ENCODE measurements around the gene DMKN.

DMKN gene, protein sequence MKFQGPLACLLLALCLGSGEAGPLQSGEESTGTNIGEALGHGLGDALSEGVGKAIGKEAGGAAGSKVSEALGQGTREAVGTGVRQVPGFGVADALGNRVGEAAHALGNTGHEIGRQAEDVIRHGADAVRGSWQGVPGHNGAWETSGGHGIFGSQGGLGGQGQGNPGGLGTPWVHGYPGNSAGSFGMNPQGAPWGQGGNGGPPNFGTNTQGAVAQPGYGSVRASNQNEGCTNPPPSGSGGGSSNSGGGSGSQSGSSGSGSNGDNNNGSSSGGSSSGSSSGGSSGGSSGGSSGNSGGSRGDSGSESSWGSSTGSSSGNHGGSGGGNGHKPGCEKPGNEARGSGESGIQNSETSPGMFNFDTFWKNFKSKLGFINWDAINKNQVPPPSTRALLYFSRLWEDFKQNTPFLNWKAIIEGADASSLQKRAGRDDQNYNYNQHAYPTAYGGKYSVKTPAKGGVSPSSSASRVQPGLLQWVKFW

DNA sequence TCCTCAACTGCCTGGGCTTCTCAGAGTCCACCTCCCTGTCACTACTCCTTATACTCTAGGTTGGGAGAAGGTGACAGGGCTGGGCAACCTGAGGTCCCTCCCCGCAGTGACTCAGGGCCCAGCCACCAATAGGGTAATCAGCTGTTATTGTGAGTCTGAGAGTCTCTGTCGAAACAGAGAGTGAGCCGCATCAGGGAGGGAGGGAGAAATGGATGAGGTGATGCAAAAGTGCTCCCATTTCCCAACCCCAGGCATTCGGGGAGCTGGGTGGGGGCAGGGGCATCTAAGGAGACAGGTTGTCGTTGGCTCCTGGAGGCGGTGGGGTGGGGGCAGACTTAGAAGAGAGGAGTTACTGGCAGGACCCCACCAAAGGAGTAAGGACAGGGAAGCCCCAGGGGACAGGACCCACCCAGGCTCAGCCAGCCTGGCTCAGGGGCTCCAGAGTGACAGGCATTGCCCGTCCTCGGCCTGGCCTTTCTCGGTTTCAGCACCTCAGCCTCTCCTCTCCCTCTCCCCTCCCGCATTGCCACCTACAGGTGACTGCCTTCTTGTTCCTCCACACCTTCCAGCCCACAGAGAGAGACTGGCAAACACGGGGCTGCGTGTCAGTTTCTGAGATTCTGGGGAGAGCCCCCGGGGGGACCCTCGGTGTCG, at the start of gene DMKN:
TSS of gene DMKN (minus strand) at position 22 of the 654 bp plus-strand sequence. CDS start 174 bp downstream, outside the sequence.
- DNase-seq: no peak

DNA sequence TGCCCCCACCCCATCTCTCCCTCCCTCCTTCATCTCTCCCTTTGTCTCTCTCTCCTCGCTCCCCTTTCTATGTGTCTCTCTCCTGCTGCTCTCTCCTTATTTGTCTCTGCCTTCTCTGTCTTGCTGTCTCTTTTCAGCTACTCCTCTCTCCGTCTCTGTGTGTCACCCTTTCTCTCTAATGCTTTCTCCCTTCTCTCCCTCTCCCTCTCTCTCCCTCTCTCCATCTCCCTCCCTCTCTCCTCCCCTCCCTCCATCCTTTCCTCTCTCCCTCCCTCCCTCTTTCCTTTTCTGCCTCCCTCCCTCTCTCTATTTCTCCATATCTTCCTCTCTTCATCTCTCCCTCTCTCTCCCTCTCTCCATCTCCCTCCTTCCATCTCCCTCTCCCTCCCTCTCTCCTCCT, 49.3 kb upstream of the DMKN start:
- DNase-seq: no peak

DNA sequence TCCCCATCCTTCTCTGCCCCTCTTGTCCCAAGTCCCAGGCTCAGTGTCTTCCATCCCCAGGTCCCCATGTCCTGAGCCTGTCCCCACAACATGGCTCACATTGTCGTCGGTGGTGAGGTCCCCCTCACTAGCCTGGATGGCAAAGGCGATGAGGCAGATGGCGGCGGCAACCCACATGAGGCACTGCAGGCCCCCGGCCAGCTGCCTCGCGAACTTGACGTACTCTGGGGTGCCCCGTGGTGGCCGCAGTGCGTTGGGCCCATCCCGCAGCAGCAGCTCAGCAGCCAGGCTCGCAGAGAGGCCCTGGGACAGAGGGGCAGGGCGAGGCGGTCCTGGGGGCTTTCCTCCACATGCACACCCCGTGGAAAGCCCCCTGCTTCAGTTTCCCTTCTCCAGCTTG, 48.9 kb upstream of the DMKN start:
- DNase-seq: no peak

DNA sequence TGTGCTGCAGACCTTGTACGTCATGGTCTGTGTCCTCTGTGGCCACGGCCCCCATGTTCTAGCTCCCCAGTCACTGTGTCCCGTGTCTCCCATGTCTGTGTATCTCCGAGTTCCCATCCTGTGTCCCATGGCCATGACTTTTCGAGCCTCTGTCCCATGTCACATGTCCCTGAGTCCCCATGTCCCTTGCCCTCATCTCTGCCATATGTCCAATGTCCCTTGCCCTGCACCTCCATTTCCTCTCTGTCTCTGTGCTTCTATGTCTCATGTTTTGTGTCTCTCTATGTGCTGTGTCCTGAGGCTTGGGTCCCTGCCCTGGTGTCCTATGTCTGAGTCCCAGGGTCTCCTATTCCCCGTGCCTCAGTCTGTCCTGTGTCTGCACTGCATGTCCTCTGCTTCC, 48.0 kb upstream of the DMKN start:
- DNase-seq: no peak

DNA sequence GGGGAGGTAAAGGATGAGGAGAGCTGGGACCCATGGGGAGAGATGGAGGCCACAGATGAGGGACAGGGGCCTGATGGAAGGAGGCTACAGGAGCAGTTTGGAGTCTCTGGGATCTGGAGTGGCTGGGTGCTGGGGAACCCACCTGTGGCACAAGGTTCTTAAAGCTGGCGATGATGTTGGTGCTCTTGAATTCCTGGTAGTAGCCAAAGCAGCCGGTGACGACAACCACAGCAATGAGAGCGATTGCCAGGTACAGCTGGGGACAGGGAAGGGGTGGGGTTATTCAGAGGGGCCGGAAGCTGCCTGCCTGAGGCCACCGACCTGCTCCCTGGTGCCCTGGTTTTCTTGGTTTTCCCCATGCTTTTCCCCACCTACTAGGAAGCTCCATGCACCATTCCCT, 47.2 kb upstream of the DMKN start:
- no peak for DNase-seq

DNA sequence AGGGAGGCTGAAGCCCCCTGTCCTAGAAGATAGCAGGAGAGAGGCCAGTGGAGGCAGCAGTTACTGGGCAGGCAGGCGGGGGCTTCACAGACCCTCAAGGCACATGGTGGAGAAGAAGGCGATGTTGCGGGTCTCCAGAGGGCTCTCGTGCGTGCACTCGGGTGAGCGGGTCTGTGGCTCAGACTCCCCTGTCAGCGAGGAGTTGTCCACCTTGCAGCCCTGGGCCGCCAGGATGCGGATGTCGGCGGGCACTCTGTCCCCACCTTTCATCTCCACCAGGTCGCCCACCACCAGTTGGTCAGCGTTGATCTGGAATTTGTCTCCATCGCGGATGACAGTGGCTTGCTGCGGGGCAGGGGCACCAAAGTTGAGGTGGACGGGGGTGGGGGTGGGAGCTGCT, 46.8 kb upstream of the DMKN start:
- no peak for DNase-seq

DNA sequence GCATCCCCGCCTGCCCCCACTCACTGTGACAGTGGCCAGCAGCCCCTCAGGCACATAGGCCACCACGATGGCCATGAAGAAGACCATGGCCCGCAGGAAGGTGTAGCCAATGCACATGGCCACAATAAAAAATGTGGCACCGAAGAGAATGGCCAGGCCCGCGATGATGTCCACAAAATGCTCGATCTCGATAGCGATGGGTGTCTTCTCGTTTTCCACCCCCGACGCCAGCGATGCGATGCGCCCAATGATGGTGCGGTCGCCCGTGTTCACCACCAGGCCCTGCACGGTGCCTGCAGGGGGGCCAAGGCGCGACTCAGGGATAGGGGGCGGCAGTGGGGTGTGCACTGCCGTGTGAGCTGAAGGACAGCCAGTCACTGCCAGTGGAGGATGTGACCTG, 46.3 kb upstream of the DMKN start:
- no peak for DNase-seq

DNA sequence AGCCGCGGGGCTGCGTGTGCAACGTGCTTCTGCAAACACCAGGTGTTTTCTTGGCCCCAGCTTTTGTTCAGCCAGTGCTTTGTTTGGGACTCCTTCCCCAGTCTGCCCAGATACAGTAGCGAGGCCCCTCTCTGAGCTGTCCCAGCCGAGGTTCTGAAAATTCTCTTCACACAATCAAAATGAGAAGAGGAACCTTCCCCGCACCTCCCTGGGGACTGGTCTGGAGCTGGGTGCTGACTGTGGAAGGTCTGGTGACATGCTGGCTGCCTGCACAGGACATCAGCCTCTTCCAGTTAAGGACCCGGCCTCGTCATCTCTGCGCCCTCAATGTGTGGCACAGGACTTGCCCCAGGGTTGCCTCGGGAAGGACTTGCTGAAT, 45.8 kb upstream of the DMKN start:
- no peak for DNase-seq

DNA sequence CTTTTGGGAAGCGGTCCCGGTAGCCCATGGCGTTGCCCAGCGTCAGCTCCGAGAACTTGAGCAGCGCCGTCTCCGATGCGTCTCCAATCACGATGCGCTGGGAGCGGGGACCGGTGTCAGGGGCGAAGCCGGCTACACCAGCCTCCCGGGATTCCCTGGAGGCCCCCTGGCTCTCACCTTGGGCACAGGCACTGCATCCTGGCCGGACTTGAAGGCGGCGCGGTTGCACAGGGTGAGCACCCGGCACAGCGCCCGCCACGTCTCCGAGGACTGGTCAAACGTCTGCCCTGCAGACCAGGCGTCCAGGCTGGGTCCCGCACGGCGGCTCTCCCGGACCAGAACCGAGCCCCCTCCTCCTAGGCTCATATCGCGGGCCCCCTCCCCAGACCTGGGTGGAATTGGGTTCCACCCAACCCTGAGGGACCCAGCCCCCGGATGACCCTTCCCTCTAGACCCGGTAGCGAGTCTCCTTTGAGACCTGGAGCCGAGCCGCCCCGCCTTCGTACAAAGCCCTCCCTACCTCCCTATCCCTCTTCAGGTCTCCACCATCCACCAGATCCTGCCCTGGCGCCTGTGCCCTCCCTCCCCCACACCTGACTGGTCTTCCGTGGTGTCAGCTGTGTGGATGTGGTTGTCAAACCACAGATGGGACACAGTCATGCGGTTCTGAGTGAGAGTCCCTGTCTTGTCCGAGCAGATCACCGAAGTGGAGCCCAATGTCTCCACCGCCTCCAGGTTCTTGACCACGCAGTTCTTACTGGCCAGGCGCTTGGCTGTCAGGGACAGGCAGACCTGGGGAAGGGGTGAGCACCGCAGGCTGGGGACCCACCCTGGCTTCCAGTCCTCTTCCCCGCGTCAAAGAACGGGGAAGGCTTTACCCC, 45.2 kb upstream of the DMKN start:
- DNase-seq: no peak

DNA sequence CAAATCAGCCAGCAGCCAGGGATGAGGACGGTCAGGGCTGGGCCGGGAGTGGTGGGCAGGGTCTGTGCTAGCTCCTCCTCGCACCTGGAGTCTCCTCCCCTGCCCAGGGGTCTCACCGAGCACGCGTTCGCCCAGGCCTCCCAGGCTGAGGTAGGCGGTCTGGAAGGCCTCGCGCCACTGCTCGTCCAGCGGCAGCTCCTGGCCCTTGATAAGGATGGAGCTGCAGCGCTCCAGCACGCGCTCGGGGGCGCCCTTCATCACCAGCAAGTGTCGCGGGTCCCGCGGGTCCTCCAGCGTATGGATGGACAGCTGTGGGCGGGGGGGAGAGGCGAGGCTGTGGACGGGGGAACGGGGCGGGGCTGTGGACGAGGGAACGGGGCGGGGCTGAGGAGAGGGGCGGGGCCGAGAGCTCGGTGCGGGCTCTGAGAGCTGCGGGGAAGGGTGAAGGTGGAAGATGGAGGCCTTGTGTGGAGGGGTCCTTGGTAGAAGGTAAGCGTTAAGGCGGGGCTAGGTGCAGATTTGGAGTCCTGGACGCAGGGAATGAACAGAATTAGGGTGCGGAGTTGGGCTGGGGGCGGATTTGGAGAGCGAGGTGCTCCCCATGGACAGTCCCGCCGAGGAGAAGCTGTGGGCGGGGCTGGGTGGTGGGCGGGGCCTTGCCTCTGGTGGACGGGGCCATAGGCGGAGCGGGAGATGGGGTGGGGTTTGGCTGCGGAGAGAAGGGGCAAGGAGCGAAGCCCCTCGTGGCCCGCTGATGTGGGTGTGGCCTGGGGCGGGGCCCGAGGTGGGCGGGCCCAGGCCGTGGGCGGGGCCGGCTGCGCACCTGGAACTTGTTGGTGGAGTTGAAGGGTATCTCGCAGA, 44.3 kb upstream of the DMKN start:
- peak in 2 of 14 donors; percentile 21 to 78 for DNase-seq

DNA sequence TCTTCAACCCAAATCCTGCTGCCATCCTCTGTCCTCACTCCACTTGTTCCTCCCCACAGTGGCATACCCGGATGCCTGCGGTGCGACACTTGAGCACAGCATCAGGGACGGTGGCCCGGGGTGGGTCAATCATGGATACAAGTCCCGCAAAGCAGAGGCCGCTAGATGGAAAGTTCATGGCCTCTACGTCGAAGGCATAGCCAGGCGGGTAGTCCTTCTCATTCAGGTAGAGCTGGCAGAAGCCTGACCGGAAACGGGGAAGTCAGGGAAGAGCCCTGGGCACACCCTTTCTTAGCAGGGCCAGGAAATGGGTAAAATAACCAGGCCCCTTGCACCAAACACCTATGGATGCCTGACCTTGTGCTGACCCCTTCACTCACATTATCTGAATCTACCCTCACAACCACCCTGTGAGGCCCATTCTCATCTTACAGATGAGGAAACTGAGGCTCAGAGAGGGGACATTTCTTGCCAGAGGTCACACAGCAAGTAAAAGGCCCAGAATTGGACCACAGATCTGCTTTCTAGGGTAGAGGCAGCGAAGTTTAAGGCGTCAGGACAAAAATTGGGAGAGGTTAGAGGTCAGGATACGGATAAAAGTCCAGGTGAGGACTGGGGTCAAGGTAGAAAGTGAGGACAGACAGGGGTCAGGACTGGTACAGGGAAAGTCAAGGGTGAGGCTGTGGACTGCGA, 43.5 kb upstream of the DMKN start:
- no peak for DNase-seq

DNA sequence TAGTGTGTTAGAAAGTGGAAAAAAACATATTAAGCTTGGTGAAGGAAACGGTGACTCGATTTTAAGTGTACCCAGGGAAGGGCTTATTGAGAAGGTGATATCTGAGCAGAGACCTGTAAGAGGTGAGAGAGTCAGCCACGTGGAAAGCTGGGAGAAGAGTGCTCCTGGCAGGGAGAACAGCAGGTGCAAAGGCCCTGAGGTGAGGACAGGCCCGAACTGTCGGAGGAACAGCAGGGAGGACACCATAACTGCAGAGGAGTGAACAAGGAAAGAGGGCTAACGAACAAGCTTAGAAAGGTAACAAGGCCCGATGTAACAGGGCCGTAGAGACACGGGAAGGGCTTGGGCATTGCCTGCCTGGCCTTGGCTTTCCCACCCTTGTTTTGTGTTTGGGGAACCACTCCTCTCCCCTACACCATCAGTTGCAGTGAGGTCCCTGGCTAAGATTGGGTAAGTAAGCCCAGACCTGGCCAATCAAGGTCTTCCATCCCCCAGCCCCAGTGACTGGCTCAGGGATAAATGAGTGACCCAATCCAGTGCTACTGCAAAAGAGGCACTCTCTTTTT, 42.7 kb upstream of the DMKN start:
- no peak for DNase-seq

DNA sequence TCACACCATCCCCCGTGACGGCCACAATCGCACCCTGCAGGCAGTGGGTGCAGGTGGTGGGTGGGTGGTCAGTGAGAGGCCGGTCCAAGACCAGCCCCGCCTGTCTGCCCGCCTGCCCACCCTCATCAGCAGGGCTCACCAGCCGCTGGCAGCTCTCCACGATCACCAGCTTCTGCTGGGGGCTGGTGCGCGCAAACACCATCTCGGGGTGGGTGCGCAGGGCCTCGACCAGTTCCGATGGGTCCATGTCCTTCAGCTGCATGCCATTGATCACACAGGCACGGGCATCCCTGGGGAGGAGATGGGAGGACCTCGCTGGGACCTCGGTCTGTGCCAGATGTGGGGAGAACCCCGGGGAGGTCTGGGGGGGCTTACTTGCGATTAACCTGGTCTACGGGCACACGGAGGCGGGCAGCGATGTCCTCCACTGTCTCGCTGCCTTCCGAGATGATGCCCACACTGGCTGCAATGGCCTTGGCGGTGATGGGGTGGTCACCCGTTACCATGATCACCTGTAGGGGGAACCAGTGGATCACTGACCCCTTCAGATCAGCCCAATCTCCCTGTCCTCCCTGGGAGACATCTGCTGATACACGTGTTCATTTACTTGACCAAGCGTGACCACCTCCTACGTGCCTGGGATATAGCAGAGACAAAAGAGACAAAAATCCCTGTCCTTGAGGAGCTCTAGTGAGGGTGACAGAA, 42.0 kb upstream of the DMKN start:
- no peak for DNase-seq

DNA sequence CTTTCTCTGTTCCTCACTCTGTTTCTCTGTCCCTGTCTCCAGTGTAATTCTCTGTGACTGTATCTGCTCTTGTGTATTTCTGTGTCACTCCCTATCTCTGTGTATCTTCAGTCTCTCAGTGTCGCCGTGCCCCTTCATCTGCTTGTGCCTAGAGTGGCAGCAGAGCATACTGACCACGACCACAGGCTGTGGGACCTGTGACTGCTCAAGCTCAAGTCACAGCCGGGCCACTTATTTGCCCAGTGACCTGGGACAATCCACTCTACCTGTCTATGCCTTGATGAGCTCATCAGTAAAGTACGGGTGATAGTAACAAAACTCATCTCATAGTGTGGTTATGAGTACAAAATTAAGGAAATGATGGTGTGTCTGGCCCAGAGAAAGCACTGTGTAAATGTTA, 40.6 kb upstream of the DMKN start:
- DNase-seq: no peak

DNA sequence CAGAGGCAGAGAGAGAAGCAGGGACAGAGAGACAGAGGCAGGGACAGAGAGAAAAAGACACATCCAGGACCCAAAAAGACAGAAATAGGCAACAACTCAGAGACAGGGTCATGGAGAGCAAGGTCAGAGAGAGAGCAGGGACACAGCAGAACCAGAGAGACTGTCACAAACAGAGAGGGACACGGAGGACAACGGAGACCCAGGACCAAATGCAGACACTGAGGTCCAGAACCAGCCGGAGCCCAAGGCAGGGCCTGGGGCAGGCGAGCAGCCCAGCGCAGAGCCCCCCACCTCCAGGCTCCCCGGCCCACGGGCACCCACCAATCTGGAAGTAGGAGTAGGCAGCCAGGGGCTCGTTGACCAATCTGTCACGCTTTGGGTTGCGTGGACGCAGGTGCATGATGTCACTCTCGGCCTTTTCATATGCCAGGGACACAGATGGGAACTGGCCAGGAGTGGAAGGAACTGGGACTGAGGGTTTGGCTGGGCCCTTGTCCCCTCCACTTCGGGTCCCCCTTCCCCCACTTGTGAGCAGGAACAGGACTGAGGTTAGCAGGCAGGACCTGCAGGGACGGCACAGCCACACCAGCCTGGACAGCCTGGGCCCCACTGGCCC, 40.0 kb upstream of the DMKN start:
- peak in 1 of 14 donors; percentile 52 for DNase-seq

DNA sequence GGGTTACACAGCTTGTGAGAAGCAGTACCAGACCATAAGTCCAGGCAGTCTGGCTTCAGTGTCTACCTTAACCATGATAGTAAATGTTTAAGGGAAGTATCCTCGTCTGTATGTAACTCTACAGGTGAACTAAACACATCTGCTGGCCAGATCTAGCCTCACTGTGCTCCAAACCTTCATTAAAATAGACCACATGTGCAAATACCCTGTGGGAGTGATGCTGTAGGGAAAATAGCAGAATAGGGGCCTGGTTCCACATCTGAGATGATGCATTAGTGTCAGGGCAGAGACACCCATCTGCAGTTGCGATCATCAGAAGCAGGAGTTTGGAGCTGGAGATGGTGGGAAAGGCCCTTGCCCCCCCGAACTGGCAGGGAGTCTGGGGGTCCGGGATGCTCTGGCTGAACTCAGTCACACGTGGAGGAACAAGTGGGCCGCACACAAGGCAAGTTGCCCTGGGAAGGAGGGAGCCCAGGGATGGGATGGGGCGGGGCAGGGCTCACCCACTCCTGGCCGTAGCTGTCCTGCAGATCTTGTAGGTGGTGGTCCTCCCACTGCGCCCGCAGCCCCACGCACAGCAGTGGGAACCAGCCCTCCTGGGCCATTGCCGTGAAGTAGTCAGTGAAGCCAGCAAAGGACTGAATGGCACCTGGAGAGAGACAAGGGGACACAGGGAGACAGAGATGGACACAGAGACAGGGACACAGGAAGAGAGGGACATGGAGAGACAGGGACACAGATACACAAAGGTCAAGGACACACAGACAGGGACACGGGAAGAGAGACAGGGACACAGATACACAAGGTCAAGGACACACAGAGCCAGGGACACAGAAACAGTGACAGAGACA, 39.3 kb upstream of the DMKN start:
- DNase-seq: no peak

DNA sequence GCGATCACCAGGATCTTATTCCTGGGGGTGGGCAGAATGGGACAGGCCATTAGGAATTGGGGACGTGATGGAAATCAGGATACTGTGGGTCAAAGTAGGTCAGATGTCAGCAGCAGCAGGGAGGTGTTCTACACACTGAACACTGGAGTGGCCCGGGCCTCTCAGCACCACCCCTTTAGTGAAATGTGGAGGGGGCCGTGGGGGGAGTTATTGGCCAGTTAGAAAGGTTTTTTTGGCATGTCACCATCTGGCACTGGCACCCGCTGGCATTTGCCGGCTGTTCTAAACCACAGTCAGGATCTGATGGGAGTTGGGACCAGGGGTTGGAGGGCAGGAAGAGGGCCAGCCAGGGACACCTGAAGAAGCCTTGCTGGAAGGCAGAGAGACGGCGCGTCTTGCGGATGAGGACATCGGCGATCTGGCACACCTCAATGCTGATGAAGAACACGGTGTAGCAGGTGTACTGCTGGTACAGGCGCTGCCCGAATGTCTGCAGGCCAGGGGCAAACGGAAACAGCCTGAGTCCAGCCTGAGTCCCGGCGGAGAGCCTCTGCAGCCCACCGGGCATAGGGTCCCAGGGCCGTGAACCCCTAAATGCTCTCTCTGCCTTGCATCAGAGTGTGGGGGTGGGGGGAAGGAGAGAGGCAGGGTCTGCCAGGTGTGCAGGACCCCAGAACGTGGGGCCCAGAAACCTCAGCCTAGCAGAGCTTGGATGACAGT, 37.8 kb upstream of the DMKN start:
- no peak for DNase-seq

DNA sequence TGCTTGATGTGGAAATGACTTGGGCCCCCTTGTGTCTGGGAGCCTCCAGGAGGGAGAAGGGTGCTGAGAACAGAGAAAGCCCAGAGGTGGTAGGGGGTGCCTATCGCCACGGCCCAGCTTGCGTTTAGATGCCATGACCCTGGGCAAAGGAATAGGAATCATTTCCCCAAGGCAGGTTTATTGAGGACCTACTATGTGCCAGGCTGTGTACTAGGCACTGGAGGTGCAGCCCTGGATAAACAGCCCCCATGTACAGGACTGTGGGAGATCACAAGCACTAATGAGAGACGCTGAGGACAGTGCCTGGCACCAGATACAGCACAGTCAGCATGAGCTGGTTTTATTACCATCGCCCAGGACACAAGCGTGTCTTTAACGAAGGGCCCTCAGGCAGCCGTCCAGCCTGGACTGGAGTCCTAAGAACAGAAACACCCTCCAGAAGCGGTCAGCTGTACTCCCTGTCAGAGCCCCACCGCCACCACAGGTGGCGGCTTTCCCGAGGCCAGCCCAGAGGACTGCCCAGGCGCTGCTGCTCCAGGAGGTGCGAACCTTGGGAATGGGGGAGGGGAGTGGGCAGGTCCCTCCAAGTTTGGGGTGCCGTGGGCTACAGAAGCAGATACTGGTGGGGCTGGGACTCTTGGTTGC, 36.6 kb upstream of the DMKN start:
- no peak for DNase-seq

Measured in C1 segment of cervical spinal cord (tissue), 14 donors.